K562 (cell line): Measurements from ENCODE around the gene SPTA1. TPM values are rescaled to one million over a fixed set of nuclear protein-coding genes. Genes with fewer than 3 reads are reported as not detected.
A peak's percentile ranks its signal among the peaks of the same experiment; 100 is the strongest.

Source experiments
- ATAC-seq: fragments of 200-7000 bp; cut with Tn5 transposase; 3 replicates; pipeline ENCODE4 v1.9.1; 2020; ENCODE audit warnings: moderate library complexity
- BruUV-seq: library from RNA; stranded (reverse); fragments of 400-500 nt; replicated peaks from 2 replicates; lab custom pipeline; 2021; lab: Mats Ljungman, UMichigan
- CTCF ChIA-PET: fragments of 300-600 bp; formaldehyde crosslinking; extraction: SDS; loops from one replicate; lab custom pipeline; 2021; ENCODE audit warnings: low intra/inter-chr PET ratio; lab: Yijun Ruan, JAX
- POLR2A ChIA-PET: fragments of 300-600, 350-650 bp; sonication (Branson Sonifier 250); formaldehyde crosslinking; extraction: SDS; loops from one replicate; lab custom pipeline; 2021; ENCODE audit warnings: antibody characterized with exemption, inconsistent platforms; lab: Yijun Ruan, JAX
- DNase-seq, 4 experiments: peaks; one replicate each; pipeline versions ENCODE4 v3.0.0 to v3.0.0-alpha.2; 2011 to 2018; ENCODE audit warnings: low spot score in 3 of 4, mixed read lengths in 3 of 4; ENCODE audit errors: extremely low read depth in 1 of 4
- FAIRE-seq: peaks from 2 replicates; lab custom pipeline; 2011; peaks lifted over from hg19 to GRCh38; lab: Jason Lieb, UNC
- H2AFZ ChIP-seq: 2 replicates; pipeline ENCODE4 v1.6.0; 2011; ENCODE audit warnings: low read depth, low read length, control low read depth, inconsistent platforms
- H3K27ac ChIP-seq: fragments of 200-600 bp; 3 replicates; pipeline ENCODE4 v1.8.0; 2011; ENCODE audit warnings: low read depth, mild to moderate bottlenecking, control low read depth, inconsistent platforms, low read length, moderate library complexity, mixed read lengths; ENCODE audit errors: extremely low read depth
- H3K27me3 ChIP-seq, 2 experiments: fragments of 300-600 bp in 1 of 2; 2 replicates in 1 of 2; 3 replicates in 1 of 2; pipeline versions ENCODE4 v1.6.0 to v1.8.0; 2011; ENCODE audit warnings: inconsistent platforms in 2 of 2, low read length in 2 of 2, mild to moderate bottlenecking in 1 of 2, mixed read lengths in 1 of 2, moderate library complexity in 1 of 2; ENCODE audit not compliant: control insufficient read depth in 2 of 2, insufficient read depth in 2 of 2
- H3K36me3 ChIP-seq: fragments of 300-600 bp; 3 replicates; pipeline ENCODE4 v1.8.0; 2011; ENCODE audit warnings: mild to moderate bottlenecking, low read length, inconsistent platforms; ENCODE audit not compliant: control insufficient read depth, insufficient read depth
- H3K4me1 ChIP-seq, 2 experiments: fragments of 200-600 bp in 1 of 2; replicated peaks in 1 of 2; 2 replicates in 1 of 2; 3 replicates in 1 of 2; pipeline versions ENCODE4 v1.5.1 to v1.8.0; 2011; ENCODE audit warnings: inconsistent platforms in 2 of 2, low read length in 2 of 2, mild to moderate bottlenecking in 1 of 2, mixed read lengths in 1 of 2, moderate library complexity in 1 of 2; ENCODE audit not compliant: control insufficient read depth in 2 of 2, insufficient read depth in 2 of 2
- H3K4me2 ChIP-seq: 2 replicates; pipeline ENCODE4 v1.6.1; 2011; ENCODE audit warnings: low read length, control low read depth, inconsistent platforms, mixed read lengths; ENCODE audit not compliant: insufficient read depth
- H3K4me3 ChIP-seq: fragments of 200-600 bp; sonication (generic), shearing (Covaris generic); 2 replicates; pipeline ENCODE4 v1.5.1; 2016; ENCODE audit warnings: control low read depth, inconsistent platforms
- H3K79me2 ChIP-seq: fragments of 200-600 bp; 3 replicates; pipeline ENCODE4 v1.8.0; 2011; ENCODE audit warnings: low read length, inconsistent platforms; ENCODE audit not compliant: control insufficient read depth, insufficient read depth
- H3K9ac ChIP-seq, 2 experiments: 2 replicates each; pipeline versions ENCODE4 v1.6.0 to v1.6.1; 2011; ENCODE audit warnings: low read depth in 2 of 2, low read length in 2 of 2, control low read depth in 1 of 2, inconsistent platforms in 1 of 2, mild to moderate bottlenecking in 1 of 2, mixed read lengths in 1 of 2; ENCODE audit not compliant: insufficient read depth in 1 of 2
- H3K9me1 ChIP-seq: one replicate; pipeline ENCODE4 v1.6.0; 2011; ENCODE audit warnings: inconsistent platforms, mild to moderate bottlenecking, low read length, moderate library complexity; ENCODE audit not compliant: control insufficient read depth, insufficient read depth
- H3K9me3 ChIP-seq: replicated peaks from 2 replicates; pipeline ENCODE4 v1.5.1; 2011; ENCODE audit warnings: low read depth, low read length, inconsistent platforms; ENCODE audit not compliant: control insufficient read depth, insufficient read depth
- H4K20me1 ChIP-seq: replicated peaks from 2 replicates; pipeline ENCODE4 v1.6.1; 2011; ENCODE audit warnings: low read length, inconsistent platforms, mixed read lengths; ENCODE audit not compliant: control insufficient read depth, insufficient read depth
- MYBL2 ChIP-seq, 2 experiments: fragments of 450-650 bp in 1 of 2; sonication (generic) in 1 of 2; formaldehyde crosslinking in 1 of 2; IDR thresholded peaks; 2 replicates each; pipeline versions ENCODE4 v1.6.1 to v1.8.1; 2017 to 2022; ENCODE audit warnings: borderline replicate concordance in 1 of 2, inconsistent platforms in 1 of 2, low read depth in 1 of 2, mild to moderate bottlenecking in 1 of 2, missing genetic modification reagents in 1 of 2, moderate library complexity in 1 of 2
- SMAD1 ChIP-seq: fragments of 150-350 bp; IDR thresholded peaks from 2 replicates; pipeline ENCODE4 v1.6.1; 2014; ENCODE audit warnings: low read length, low read depth; ENCODE audit not compliant: partially characterized antibody
- ZNF143 ChIP-seq: sonication (generic); formaldehyde crosslinking; IDR thresholded peaks from 2 replicates; pipeline ENCODE4 v1.9.0; 2022; ENCODE audit warnings: mild to moderate bottlenecking, missing genetic modification reagents
- in situ Hi-C: fragments of 300-500 bp; cut with MboI; formaldehyde crosslinking; loops from 4 replicates; pipeline ENCODE4 v1.15.0; 2018; ENCODE audit warnings: inconsistent platforms, mixed read lengths
- intact Hi-C: fragments of 100-400 bp; cut with micrococcal nuclease; formaldehyde crosslinking; loops from 2 replicates; pipeline ENCODE4 v1.14.2; 2022
- polyA plus RNA-seq, 8 experiments: library from polyadenylated mRNA; depleted of rRNA in 4 of 8; stranded (reverse) in 5 of 8; unstranded in 3 of 8; fragments of >200 nt; fragmentation: Nextera tagmentation in 2 of 8; fragmentation: Illumina TruSeq in 1 of 8; extraction: Ambion mirVana in 2 of 8; extraction: Trizol in 1 of 8; gene quantifications; 2 replicates each; pipeline versions ENCODE4 v1.2.1 to v1.2.3, GENCODE V29; 2011 to 2014; ENCODE audit warnings: inconsistent platforms in 1 of 8, missing spikeins in 1 of 8
- total RNA-seq, 7 experiments: library from RNA; depleted of rRNA in 6 of 7; stranded (reverse); fragments of >200 nt in 6 of 7; fragmentation: Illumina TruSeq in 2 of 7; extraction: Trizol in 2 of 7; gene quantifications; 2 replicates each; pipeline versions ENCODE4 v1.2.1 to v1.2.3, GENCODE V29; 2011 to 2021; ENCODE audit warnings: low replicate concordance in 1 of 7
- TF ChIP-seq, protein P1 (sequence below), 2 experiments: fragments of 200-800 bp in 1 of 2; sonication (Bioruptor generic) in 1 of 2; sonication (generic) in 1 of 2; formaldehyde crosslinking in 1 of 2; IDR thresholded peaks in 1 of 2; conservative IDR thresholded peaks in 1 of 2; 2 replicates each; pipeline versions ENCODE4 v1.5.0 to v1.6.1; 2016 to 2020; ENCODE audit warnings: missing compliant biosample characterization in 1 of 2, missing genetic modification characterization in 1 of 2, missing genetic modification reagents in 1 of 2
- TF ChIP-seq, protein P2 (sequence below): fragments of 450-650 bp; IDR thresholded peaks from 2 replicates; pipeline ENCODE4 v1.6.1; 2017; ENCODE audit warnings: antibody characterized with exemption, mild to moderate bottlenecking
- TF ChIP-seq, protein P3 (sequence below): sonication (generic); IDR thresholded peaks from 2 replicates; pipeline ENCODE4 v1.6.1; 2016
- TF ChIP-seq, protein P4 (sequence below): sonication (generic); formaldehyde crosslinking; IDR thresholded peaks from 2 replicates; pipeline ENCODE4 v1.5.0; 2020; ENCODE audit warnings: missing genetic modification reagents
- TF ChIP-seq, protein P5 (sequence below): sonication (generic); formaldehyde crosslinking; IDR thresholded peaks from 2 replicates; pipeline ENCODE4 v1.8.1; 2023; ENCODE audit warnings: mild to moderate bottlenecking, missing genetic modification reagents

The SPTA1 gene
- total and polyA plus RNA-seq, 9 of the 15 experiments (the other 6 are each of a cell fraction or from before 2014, with no cell fraction given), result 11.0 to 62.1 (median 45.9) TPM

DNA sequence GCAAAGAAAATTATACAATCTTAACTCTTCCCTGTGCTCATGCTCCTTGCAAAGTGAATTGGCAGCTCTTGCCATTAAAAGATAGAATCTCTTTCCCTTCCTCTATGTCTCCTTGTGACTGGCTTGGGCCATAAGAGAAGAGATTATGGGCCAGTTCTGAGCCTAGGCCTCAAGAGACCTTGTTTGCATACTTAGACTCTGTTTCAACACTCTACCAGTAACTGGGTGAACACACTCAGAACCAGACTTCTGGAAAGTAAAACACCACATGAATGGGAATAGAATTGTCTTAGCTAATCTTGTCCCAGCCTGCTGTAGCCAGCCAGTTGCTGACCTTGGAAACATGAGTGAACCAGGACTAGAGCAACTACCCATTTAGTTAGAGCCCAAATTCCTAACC, 49.3 kb upstream of the SPTA1 start:
- FAIRE-seq (no peak), ATAC-seq (peak; percentile 20; the same call in 2 of the 3 replicates), DNase-seq (no peak)
- BruUV-seq, result no TSS peak
- H3K4me1 ChIP-seq, result peaks cover 3 to 39% of the 10 kb centered on the region in 2 experiments; a peak in 3 of 5 replicates
- no peak overlapping the region for H3K4me3 ChIP-seq
- H3K79me2 ChIP-seq, result no peaks in the 10 kb centered on the region
- no peaks in the 10 kb centered on the region for H3K9me1 ChIP-seq
- POLR2A ChIA-PET, result interaction anchor here (0.7 kb wide), 1 partner anchor 97 kb away, joined by 3 read pairs; no protein-coding TSS in a partner anchor
- TF ChIP-seq MYBL2 (IDR thresholded peaks at IDR 0.05; ENCODE audit: low read depth), result no peak
- no peak for TF ChIP-seq MYBL2 (CRISPR knock-in tag; IDR thresholded peaks at IDR 0.05; ENCODE audit: borderline replicate concordance)
- no peak for TF ChIP-seq SMAD1
- TF ChIP-seq, protein P1, sequence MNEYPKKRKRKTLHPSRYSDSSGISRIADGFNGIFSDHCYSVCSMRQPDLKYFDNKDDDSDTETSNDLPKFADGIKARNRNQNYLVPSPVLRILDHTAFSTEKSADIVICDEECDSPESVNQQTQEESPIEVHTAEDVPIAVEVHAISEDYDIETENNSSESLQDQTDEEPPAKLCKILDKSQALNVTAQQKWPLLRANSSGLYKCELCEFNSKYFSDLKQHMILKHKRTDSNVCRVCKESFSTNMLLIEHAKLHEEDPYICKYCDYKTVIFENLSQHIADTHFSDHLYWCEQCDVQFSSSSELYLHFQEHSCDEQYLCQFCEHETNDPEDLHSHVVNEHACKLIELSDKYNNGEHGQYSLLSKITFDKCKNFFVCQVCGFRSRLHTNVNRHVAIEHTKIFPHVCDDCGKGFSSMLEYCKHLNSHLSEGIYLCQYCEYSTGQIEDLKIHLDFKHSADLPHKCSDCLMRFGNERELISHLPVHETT (CRISPR knock-in tag; conservative IDR thresholded peaks at IDR 0.05 in 1 of 2, IDR thresholded peaks at IDR 0.05 in 1 of 2), result 0 out of 4 replicates have a peak, but pooled peaks of 1 of the 2 experiments have one; percentile 27
- TF ChIP-seq ZNF143 (CRISPR knock-in tag), result no peak
- TF ChIP-seq, protein P2, sequence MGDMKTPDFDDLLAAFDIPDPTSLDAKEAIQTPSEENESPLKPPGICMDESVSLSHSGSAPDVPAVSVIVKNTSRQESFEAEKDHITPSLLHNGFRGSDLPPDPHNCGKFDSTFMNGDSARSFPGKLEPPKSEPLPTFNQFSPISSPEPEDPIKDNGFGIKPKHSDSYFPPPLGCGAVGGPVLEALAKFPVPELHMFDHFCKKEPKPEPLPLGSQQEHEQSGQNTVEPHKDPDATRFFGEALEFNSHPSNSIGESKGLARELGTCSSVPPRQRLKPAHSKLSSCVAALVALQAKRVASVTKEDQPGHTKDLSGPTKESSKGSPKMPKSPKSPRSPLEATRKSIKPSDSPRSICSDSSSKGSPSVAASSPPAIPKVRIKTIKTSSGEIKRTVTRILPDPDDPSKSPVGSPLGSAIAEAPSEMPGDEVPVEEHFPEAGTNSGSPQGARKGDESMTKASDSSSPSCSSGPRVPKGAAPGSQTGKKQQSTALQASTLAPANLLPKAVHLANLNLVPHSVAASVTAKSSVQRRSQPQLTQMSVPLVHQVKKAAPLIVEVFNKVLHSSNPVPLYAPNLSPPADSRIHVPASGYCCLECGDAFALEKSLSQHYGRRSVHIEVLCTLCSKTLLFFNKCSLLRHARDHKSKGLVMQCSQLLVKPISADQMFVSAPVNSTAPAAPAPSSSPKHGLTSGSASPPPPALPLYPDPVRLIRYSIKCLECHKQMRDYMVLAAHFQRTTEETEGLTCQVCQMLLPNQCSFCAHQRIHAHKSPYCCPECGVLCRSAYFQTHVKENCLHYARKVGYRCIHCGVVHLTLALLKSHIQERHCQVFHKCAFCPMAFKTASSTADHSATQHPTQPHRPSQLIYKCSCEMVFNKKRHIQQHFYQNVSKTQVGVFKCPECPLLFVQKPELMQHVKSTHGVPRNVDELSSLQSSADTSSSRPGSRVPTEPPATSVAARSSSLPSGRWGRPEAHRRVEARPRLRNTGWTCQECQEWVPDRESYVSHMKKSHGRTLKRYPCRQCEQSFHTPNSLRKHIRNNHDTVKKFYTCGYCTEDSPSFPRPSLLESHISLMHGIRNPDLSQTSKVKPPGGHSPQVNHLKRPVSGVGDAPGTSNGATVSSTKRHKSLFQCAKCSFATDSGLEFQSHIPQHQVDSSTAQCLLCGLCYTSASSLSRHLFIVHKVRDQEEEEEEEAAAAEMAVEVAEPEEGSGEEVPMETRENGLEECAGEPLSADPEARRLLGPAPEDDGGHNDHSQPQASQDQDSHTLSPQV, result 0 out of 2 replicates have a peak, but pooled peaks have one; percentile 36
- TF ChIP-seq, protein P3, sequence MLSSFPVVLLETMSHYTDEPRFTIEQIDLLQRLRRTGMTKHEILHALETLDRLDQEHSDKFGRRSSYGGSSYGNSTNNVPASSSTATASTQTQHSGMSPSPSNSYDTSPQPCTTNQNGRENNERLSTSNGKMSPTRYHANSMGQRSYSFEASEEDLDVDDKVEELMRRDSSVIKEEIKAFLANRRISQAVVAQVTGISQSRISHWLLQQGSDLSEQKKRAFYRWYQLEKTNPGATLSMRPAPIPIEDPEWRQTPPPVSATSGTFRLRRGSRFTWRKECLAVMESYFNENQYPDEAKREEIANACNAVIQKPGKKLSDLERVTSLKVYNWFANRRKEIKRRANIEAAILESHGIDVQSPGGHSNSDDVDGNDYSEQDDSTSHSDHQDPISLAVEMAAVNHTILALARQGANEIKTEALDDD, result peak; percentile 41
- TF ChIP-seq, protein P4, sequence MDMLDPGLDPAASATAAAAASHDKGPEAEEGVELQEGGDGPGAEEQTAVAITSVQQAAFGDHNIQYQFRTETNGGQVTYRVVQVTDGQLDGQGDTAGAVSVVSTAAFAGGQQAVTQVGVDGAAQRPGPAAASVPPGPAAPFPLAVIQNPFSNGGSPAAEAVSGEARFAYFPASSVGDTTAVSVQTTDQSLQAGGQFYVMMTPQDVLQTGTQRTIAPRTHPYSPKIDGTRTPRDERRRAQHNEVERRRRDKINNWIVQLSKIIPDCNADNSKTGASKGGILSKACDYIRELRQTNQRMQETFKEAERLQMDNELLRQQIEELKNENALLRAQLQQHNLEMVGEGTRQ (CRISPR knock-in tag), result no peak
- TF ChIP-seq, protein P5, sequence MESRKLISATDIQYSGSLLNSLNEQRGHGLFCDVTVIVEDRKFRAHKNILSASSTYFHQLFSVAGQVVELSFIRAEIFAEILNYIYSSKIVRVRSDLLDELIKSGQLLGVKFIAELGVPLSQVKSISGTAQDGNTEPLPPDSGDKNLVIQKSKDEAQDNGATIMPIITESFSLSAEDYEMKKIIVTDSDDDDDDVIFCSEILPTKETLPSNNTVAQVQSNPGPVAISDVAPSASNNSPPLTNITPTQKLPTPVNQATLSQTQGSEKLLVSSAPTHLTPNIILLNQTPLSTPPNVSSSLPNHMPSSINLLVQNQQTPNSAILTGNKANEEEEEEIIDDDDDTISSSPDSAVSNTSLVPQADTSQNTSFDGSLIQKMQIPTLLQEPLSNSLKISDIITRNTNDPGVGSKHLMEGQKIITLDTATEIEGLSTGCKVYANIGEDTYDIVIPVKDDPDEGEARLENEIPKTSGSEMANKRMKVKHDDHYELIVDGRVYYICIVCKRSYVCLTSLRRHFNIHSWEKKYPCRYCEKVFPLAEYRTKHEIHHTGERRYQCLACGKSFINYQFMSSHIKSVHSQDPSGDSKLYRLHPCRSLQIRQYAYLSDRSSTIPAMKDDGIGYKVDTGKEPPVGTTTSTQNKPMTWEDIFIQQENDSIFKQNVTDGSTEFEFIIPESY (CRISPR knock-in tag), result no peak
- H3K9ac ChIP-seq, result no peak overlapping the region
- H3K4me2 ChIP-seq, result no peak overlapping the region
- no peaks in the 10 kb centered on the region for H3K27me3 ChIP-seq
- H3K36me3 ChIP-seq, result no peaks in the 10 kb centered on the region
- intact Hi-C loops (no loop called here), in situ Hi-C loops (no loop called here)
- no peaks in the 10 kb centered on the region for H3K9me3 ChIP-seq
- H2AFZ ChIP-seq, result peak overlapping the region; percentile 91
- H4K20me1 ChIP-seq, result no peaks in the 10 kb centered on the region
- CTCF ChIA-PET, result no interaction called here
- H3K27ac ChIP-seq, result no peak overlapping the region; the same call in 1 of the 3 replicates
